Hypothalamus (tissue), 51 donors: ENCODE results near the gene EFCAB12.
"Not testable (repeated sequence)": the region's sequence is repeated elsewhere in the genome, so short reads cannot be mapped to it uniquely, and the experiment has no call there.

ENCODE experiments used
- DNase-seq, 51 donors: peaks; one replicate each; lab custom pipeline; 2025; lab: John Stamatoyannopoulos, UW

The EFCAB12 gene

DNA sequence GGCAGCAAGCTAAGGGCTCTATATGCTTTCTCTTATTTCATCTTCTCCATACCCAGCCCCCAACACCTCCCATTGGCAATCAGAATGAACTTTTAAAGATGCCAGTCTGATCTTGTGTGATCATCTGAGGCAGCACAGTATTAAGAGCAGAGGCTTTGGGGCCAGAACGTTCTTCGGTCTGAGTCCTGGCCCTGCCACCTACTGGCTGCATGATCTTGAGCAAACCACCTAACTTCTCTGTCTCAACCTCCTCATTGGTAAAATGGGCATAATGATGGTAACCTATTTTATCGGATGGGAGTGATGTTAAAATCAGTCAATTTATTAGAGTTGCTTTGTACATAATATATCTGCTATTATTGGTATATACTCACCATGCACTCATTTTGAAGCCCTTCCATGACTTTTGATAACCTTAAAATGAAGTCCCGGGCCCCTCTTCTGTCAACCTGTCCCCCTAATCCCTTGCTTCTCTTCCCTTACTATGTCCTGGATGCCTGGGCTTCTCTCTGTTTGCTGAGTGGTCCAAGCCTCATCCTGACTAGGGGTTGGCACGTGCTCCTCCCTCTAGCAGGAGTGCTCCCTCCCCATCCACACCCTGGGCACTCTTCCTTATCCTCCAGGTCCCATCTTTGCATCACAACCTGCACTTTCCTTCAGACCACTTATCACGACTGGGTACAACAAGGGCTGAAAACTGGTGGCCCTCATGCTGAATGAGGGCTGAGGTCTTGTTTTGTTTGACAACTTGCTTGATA is 6.3 kb downstream of the EFCAB12 start:
- no peak for DNase-seq

DNA sequence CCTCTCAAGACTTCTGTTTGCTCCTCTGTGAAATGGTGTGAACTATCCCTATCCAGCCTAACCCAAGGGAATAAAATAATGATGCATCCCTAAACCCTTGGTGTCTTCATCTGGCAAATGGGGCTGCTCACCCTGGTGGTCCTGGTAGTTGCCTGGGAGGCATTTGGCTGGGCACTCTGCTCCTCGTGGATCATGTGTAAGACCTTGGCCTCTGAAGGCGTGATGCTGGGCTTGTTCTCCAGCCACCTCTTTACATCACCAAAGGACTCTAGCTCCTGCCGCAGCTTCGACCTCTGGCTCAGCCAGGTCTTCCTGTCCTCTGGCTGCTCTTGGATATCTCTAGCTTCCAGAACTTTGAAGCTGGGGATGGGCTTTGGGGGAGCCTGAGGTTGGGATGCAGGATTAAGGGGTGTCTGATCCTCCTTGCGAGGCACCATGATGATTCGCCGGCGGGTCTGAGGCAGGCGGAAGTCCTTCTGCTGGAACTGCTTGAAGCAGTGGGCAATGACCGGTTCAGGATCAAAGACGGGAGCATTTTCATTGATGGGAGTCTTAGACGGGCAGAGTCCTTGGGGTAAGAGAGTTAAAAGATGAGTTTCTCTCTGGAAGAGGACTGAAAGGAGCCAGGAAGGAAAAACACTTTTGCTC is 7.1 kb downstream of the EFCAB12 start:
- DNase-seq: no peak

DNA sequence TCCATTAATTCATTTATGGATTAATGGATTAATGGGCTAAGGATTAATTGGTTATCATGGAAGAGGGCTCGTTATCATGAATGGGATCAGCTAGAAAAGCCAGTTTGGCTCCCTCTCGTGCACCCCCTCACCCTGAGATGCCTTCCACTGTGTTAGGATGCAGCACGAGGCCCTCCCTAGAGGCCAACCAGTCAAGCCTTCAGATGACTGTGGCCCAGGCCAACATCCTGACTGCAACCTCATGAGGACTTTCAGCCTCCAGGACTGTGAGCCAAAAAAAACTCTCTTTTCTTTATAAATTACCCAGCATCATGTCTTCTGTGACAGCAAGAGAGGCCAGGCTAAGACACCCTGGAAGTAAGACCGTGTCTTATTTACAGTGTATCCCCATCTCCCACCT is 9.0 kb downstream of the EFCAB12 start:
- no peak for DNase-seq

DNA sequence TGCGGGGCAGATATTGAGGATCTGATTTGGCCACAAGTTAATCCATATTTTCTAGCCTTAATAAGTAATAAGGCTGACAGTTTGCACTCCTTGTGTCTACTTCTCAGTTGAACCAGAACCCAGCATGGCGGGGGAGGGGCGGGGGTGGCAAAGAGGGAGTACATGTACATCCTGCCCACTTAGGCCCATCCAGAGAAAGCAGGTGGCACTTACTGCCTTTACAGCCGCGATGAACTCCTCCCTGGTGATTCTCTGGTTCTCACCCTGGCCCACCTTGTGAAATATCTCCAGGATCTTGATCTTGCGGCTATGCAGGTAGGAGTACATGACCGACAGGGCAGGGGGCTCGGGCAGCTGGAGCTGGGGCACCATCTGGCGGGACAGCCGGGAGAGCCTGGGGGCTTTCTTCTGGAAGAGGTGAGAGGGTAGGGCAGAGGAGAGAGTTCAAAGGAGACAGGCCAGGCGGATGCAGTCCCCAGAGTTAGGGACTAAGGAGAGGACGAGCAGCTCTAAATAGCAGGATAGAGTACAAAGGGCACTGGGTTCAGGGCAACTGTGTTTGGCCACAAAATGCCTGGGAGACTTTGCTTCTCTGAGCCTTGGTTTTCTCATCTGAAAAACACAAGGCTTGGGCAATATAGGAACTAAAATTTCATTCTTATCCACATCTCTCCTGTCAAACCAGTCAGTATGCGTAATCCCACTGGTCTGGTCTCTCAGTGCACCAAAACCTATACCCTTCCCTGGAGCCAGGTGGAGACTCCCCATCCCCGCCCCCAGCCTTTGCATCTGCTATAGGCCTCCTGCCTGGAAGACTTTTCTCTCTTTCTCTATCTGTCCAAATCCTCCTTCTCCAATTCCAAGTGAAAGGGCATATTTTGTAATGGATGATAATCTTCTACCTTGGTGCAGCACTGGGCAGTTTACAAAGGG is 10.1 kb downstream of the EFCAB12 start:
- no peak for DNase-seq

DNA sequence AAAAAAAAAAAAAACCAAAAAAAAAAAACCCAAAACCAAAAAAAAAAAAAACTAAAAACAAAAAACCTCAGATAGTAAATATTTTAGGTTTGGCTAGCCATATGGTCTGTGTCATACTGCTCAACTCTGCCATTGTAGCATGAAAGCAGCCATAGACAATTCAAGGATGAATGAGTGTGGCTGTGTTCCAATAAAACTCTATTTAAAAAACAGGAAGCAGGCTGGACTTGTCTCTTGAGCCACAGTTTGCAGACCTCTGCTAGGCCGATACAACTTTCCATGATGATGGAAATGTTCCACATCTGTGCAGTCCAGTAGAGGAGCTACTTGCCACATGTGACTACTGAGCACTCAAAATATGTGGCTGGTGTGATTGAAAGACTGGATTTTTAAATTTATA is 11.1 kb downstream of the EFCAB12 start:
- no peak for DNase-seq

DNA sequence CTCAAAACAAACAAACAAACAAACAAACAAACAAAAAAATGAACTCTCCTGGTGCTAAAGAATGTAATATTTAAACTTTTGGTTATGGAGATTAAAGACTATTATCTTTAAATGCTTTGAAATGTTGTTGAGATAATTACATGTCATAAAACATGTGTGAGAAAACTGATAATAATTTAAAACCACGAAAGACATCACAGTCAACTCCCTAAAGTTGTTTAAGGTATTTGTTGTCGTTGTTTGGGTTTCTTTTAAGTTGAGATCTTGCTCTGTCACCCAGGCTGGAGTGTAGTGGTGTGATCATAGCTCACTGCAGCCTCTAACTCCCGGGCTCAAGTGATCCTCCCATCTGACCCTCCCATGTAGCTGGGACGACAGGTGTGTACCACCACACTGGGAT is 12.0 kb downstream of the EFCAB12 start:
- DNase-seq: no peak

DNA sequence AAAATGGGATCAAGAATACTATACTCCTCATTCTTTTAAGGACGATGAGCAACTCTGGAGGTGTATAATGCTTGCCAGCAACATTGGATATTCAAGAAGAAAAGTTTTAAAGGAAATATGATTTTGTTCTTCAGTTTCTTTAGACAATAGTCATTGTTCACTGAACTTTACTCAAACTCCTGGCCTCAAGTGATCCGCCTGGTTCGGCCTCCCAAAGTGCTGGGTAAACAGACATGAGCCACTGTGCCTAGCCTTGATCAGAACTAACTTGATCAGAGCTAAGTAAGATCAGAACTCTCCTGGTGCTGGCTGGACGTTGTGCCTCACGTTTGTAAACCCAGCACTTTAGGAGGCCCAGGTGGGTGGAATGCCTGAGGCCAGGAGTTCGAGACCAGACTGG is 12.6 kb downstream of the EFCAB12 start:
- no peak for DNase-seq

DNA sequence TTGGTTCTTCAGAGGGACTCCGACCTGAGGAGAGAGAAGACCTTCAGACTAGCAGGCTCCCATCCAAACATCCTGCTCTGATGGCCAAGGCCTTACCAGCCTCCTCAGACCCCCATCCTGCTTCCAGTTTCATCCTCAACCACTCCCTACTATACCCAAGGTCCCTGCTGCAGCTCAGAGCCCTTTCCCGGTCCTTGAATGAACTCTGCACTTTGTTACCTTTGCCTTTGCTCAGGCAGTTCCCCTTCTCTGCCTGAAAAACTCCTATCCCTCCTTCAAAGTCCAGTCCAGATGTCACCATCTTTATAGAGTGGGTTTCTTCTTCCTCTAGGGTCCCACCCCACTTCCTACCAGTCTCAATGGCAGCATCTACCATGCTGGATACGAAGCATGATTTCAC is 13.1 kb downstream of the EFCAB12 start:
- no peak for DNase-seq

DNA sequence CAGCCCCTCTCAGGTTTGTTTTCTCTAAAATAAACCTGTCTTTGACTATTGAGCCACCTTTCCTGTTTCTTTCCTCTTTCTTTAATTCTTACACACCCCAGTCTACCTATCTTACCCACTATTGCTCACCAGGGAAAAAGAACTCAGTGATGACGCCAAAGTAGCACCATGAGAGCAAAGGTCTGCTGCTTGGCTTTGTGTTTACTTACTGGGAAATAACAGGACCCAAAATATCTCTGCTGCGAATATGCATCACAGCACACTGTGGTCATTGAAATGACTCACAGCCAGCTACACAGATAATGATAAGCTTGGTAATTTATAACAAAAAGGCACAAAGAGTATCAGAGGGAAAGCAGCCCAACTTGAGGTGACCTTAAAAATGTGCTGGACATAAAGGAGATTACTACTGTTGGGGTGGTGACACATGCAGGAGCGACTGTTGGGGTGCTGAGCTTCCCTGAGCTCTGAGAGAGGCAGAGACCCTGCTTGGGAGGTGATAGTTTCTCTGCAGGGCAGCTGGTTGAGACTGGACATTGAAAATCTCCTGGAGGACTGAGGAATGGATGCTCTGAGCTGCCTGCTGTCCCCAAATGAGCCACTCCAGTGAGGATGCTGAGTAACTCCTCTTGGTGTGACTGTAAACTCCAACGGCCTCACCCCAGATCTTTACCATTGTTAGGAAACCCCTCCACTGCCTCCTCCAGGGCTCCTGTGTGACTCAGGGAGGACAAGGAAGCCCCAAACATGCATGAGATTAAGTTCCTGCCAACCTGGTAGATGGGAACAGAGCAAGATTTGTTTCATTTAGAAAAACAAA is 14.5 kb downstream of the EFCAB12 start:
- no peak for DNase-seq

DNA sequence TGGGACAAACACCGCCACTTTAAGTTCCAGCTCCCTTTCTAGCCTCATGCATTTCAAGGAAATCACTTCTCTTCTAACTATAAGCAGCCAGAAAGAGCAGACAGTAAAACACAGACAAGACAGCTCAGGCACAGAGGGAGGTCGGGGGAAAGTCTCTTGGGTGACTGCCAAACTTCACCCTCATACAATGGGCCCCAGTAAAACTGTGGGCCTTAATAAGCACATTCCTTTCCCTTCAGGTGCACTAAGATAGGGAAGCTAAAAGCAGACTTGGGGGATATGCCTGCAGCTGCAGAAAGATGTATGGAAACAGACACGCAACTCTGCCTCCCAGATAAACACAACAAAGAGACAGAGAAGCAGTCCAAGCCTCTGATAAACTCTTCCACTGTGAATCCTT is 15.2 kb downstream of the EFCAB12 start:
- not testable (repeated sequence) for DNase-seq

DNA sequence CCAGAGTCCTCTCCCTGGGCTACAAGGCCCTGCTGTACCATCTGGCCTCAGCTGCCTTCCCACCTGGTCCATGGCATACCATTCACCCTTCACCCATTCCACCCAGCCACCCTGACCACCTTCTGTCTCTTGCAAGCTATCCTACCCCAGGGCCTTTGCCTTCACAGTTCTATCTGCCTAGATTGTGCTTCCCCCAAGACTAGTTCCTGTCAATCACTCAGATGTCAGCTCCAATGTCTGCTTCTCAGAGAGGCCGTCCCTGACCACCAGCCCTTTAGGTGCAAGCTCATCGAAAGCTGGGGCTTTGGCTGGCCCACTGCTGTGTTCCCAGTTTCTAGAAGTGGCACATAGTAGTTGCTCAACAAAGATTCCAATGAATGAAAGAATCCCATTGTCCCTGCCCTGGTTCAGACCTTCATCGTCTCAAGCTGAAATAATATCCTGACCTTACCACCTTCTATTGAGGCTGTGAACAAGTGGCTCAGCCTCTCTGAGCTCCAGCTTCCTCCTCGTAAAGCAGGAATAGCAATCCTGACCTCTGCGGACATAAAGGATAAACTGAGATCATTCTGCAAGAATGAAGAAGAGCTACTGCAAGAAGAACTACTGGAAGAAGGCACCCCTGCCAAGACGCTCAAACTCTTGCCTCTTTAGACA is 15.8 kb downstream of the EFCAB12 start:
- DNase-seq: no peak

DNA sequence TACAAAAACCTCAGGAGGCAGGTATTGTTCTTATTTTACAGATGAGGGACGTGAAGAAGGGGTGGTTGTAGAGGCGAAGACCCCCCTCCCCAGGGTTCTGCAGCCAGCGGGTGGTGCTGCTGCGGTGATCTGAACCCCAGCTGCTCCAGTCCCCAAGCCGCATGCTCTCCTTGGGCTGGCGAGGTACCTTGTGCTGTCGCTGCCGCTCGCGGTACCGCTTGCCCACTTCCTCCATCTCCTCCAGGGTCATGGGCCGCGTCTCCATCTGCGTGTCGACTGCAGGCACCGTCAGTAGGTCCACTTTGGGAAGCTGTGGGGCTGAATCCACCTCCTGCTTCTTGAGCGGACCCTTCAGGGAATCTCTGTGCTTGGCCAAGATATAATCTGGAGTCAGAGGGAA is 17.5 kb downstream of the EFCAB12 start:
- no peak for DNase-seq

DNA sequence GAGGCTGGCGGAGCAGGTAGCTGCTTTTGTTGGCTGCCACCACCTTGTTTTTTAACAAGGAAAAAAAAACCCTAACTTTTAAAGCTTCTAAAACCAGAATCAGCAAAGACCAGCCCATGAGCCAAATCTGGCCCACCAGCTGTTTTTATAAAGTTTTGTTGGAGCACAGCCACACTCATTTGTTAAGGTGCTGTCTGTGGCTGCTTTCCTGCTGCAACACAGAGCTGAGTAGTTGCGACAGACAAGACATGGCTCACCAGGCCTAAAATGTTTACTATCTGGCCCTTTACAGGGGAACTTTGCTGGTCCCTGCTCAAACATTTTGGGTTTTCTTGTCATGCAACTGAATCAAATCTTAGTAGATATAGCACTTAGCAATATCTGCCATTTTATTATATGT is 18.9 kb downstream of the EFCAB12 start:
- no peak for DNase-seq

DNA sequence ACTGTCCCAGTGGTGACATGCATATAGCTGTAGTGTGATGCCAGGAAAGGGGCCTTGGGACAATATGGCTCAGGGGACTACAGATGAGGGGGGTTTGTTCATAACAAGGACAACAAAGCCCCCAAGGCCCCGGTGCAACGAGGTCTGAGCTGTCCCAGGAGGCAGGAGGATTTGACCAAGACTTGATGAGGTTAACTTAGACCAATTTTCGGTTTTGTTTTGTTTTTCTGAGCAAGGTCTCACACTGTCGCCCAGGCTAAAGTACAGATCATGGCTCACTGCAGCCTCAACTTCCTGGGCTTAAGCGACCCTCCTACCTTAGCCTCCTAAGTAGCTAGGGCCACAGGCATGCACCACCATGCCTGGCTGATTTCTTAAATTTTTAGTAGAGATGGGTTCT is 23.8 kb downstream of the EFCAB12 start:
- no peak for DNase-seq

DNA sequence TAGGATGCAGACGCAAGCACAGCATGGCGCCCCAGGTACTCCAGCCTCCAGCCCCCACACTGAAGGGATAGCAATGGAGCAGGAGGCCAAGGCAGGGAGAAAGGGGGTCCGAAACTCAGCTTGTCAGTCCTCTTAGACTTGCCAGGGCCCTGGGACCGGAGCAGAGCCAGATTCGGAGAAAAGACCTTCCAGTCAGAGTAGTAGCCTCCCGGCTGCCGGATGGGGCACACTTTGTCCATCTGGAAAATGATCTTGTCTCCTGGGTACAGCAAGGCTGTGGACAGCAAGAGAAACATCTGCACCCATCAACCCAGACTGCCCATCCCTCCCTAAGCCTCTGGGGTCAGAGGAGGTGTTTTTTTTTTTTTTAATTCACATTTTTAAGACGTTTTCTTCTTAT is 24.3 kb downstream of the EFCAB12 start:
- DNase-seq: no peak

DNA sequence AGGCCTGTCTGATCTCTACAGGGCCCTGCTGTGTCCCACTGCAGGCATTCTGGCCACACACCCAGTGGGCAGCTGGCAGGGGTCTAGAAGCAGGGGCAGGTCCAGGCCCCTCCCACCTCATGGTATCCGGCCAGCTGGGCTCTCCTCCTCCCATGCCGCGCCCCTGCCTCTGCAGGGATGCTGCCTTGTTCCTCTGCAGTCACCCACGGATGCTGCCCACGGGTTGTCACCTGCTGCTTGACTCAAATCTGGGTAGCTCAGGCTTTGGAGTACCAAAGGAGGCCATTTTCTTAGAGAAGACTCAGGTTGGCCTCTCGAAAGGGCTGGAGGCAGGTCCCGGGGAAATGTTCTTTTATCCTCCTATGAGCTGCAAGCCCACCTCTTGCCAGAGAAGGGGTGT is 25.0 kb downstream of the EFCAB12 start:
- DNase-seq: no peak

DNA sequence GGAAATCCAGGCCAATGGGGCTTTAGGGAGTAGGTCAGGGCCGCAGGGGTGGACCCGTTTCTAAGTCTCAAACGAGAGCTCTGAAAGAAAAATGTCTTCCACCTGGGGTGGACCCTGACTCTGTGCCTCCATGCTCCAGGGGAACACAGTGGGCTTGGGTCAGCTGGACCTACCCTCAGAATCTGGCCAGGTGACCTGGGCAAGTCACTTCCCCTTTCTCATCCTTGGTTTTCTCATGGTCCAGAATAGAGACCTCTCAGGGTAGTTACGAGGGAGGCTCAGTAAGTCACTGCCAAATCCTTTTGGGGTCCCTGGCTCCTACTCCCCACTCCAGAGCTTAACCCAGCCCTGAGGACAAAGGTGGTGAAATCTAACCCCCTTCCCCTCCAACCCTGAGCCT is 25.8 kb downstream of the EFCAB12 start:
- no peak for DNase-seq

DNA sequence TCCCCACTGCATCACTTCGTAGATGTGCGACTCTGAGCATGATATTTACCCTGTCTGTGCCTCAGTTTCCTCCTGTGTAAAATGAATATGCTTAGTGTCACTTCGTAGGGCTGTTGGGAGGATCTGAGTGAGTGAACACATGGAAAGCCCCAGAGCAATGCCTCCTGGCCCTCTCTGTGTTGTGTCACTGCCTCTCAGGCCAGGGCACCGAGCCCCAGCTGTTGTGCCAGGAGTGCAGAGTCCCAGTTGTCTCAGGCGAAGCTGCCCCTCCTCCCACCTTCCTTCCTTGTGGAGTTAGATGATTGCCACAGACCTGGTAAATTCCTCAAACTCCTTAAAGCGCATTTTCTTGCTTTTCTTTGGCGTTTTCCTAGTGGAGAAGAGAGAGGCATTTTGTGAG is 26.2 kb downstream of the EFCAB12 start:
- DNase-seq: no peak

DNA sequence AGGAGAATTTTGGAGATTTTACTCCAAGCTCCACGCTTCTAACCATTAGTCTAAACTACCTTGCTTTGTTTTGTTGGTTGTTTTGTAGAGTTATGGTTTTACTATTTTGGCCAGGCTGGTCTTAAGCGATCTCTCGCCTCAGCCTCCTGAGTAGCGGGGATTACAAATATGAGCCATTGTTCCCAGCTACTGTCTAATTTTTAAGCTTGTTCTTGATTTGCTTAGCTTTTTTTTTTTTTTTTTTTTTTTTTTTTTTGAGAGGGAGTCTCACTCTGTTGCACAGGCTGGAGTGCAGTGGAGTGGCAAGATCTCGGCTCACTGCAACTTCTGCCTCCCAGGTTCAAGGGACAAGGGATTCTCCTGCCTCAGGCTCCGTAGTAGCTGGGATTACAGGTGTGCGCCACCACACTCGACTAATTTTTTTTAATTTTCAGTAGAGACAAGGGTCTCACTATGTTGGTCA is 28.5 kb downstream of the EFCAB12 start:
- DNase-seq: peak in 3 of 51 donors; percentile 1 to 12 (median 2)
